Activated T-cell treated with anti-CD3 and anti-CD28 coated beads for 4 hours (primary cell): Measurements from ENCODE around the gene CCDC57.

Source experiments
- DNase-seq: peaks from one replicate; pipeline ENCODE4 v3.0.0-alpha.2; 2020

Gene CCDC57

DNA sequence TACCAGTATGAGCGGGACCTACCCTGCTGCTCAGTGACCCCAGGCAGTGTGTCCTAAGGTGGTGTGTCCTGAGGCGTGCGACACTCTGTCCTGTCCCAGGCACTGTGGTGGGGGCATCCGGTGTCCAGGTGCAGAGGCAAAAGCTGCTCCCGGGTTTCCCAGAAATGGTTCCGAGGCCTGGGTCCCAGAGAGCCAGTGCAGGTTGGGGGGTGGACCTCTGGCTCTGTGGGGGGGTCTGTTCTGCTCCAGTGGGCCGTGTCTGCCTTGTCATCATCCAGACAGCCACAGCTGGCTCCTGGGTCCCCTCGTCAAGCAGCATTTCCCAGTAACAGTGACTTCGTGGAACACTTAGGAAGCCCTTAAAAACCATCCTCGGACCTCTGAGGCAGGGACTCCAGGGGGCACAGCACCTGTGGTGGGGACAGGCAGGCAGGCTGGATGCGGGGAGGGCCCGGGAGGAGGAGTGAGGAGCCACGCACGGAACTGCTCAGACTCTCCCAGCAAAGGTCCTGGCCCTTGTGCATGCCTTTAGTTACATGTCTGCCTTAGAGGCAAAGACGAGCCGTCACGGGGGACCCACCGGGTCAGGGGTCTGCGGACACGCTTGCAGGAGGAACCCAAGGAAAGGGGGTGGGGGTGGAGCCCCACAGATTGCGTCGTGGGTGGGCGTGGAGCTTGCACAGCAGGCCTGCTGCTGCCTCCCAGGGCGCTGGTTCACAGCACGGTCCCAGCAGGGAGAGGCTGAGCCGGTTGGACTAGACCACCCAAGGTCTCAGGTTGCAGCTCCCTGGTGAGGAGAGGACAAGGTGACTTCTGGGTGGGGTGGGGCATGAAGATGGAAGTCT, 21.8 kb upstream of the CCDC57 start:
- no peak for DNase-seq

- no peak for DNase-seq
Measured at GRCh38 chr17:82232876-82233785, 20.5 kb upstream of the CCDC57 start.

- DNase-seq: no peak
Measured at GRCh38 chr17:82232322-82232820, 19.7 kb upstream of the CCDC57 start.

DNA sequence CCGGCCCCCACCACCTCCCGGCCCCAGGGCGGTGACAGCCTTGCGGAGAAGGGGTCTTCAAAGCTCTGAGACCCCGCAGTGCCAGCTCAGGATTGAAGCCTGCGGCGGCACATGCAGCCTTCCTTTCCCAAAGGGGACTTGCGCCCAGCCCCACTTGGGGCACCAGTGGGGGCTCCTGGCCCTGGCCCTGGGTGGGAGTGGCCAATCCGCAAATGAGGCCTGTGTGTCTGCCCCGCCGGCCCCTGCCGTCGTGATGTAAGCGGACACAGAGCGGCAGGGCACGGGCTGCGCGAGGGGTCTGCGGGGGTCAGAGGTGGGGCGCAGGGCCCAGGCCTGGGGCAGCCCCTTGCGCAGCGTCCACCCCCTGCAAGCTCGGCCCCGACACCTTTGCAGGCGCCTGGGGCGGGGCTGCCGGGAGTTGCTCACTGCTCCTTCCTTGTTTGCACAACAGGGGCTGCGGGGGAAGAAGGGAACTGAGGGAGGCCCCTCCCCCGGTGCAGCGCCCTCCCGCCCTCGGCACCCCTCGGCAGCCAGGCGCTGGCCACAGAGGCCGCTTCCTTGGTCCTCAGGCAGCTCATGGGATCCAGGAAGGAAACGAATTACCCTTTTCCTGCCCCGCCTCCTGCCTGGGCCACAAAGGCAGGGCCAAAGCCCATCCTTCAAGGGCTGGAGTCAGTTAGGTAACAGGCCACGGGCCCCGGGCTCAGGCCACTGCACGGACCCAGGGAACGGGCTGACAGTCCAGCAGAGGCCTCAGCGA, 19.1 kb upstream of the CCDC57 start:
- no peak for DNase-seq

- no peak for DNase-seq
Measured at GRCh38 chr17:82231312-82231561, 18.6 kb upstream of the CCDC57 start.

DNA sequence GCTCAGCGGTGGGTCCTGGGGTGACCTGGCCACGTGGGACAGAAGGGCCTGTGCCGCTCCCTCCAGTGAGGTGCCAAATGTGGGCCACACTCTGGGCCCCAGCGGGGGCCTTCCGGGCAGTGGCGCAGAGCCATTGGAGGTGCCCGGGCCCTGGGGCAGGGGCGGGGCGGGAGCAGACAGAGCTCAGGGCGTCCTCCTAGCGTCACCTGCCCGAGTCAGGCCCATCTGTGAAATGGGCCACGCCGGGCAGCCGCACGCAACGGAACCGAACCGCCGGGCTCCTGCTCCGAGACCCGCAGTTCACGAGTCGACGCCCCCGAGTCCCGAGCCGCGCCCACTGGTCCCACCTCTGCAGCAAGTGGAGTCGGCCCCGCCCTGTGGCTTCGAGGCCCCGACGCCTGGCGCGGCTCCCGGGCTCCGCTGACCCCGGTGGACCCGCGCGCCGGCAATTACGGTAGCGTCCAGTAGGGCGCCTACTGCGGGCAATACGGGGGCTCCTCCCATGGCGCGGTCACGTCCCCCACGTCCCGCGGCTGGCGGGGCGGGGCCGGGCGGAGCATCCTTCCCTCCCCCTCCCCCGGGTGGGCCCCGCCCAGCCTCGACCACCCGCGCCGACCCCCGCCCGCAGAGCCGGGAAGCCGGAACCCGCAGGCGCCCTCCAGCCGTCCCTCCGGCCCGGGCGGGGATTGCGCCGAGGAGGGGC, 18.1 kb upstream of the CCDC57 start:
- DNase-seq: no peak

DNA sequence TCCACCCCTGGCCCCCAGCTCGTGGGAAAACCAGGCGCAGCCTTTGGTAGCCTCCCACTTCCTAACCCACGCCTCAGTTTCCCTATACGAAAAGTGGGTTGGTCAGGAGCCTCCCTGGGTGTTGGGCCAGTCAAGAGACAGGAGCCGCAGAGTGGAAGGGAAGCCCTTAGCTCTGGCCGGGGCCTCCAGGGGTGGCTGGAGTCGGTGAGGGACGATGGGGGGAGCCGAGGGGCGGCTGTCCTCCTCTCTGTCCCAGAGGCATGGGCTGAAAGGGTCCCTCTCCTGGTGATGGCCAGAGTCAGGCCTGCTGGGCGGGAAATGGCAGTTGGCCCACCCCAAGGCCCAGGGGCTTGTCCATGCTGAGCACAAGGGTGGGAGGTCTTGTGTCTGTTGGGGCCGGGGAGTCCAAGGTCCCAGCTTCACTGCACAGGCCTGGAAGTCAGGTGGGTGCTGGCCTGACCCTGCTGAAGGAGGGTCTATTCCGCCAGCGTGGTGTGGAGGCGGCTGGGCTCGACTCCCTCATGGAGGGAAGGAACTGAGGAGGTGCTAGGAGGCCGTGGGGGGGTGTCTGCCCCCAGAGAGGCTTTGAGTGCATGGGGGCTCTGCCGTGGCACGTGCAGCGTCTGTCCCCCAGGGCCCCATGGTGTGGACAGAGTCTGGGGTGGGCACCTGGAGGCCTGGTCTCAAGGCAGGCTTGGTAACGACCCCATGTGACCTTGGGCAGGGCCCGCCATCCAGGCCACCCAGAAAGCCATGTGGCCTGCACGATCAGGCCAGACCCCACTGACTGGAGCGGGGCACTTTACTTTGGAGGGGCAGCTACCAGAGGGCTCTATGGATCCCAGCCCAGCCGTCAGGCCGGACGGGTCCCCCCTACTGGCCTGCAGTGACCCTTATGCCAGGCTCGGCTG, 17.3 kb upstream of the CCDC57 start:
- no peak for DNase-seq

DNA sequence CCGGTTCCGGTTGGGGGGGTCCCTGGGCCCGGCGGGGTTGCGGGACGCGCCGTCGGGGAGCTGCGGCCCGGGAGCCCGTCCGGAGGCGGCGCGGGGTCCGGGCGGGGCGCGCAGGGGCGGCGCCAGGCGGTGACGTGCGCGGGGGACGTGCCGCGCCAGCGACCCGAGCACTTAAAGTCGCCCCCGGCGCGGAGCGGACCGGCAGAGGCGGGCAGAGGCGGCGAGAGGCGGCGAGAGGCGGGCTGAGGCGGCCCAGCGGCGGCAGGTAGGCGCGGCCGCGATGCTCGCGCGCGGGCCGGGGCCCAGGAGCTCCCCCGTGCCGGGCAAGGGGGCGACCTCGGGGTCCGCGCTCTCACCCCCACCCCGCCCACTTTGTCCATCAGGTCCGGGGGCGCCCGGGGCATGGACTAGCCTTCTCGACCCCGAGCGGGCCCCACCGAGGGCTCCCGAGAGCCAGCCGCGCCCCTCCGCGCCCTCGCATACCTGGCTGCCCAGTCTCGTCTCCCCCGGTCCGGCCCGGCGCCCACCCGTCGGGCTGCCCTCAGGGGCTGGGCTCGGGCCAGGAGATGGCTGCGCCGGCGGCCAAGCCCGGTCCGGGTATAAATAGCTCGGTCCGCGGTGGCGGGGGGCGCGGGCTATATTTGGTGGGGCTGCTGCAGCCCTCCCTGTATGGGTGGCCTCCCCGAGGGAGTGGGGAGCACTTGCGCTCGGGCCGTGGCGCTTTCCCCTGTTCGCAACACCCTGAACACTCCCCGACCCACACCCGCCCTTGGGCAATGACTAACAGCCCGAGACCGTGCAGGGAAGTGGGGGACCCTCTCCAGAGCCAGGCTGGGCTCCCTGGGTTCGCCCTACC, 16.4 kb upstream of the CCDC57 start, which contains the start of gene SLC16A3:
Gene SLC16A3, plus strand, starts transcription at position 201 of the 856 bp plus-strand sequence. CDS start 6,967 bp downstream, outside the sequence.
- peak; percentile 56 for DNase-seq

- no peak for DNase-seq
Measured at GRCh38 chr17:82228278-82228841, 15.7 kb upstream of the CCDC57 start.

DNA sequence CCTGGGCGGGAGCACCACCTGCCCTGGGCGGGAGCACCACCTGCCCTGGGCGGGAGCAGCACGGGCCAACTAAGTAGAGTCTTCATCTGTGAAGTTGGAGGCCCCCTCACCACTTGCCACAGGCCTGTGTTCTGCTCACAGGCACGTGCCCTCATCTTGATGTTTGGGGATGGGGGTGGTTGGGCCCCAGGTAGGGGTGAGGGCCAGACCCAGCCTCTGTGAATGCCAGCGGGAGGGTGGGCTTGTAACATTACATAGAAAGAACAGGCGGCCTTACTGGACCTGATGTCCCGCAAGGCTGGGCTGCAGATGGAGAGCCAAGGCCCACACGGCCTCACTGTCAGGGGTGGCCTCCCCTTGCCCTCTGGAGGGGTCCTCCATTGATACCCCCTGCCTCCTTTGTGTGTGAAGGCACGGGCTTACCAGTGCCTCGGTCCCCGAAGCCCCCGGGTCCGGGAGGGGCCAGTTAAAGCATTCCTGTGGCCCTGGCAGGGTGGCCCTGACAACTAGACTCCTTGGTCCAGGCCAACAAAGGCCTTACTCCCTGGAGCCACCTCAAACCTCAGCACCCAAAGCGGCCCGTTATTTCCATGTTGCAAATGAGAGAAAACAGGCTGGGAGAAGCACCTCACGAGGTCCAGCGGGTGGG, 15.1 kb upstream of the CCDC57 start:
- no peak for DNase-seq

GRCh38 chr17:82226809-82227628, 14.4 kb upstream of the CCDC57 start:
- no peak for DNase-seq

GRCh38 chr17:82226146-82226808, 13.6 kb upstream of the CCDC57 start:
- DNase-seq: no peak

- no peak for DNase-seq
Measured at GRCh38 chr17:82225368-82226029, 12.9 kb upstream of the CCDC57 start.

GRCh38 chr17:82224666-82225065, 12.0 kb upstream of the CCDC57 start:
- DNase-seq: no peak

GRCh38 chr17:82223517-82223916, 10.9 kb upstream of the CCDC57 start:
- no peak for DNase-seq

DNA sequence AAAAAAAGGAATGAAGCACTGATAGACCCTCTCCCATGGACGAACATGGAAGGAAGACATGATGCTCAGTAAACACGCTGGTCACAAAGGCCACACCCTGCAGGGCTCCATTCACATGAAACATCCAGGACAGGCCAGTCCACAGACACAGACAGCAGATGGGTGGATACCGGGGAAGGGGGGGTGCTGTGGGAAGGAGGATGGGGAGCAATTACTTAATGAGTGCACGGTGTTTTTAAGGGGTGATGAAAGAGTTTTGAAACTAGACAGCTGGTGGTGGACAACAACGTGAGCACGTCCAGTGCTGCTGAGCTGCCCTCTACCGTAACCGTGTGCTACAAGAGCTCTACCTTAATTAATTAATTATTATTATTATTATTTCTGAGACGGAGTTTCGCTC, 10.2 kb upstream of the CCDC57 start:
- no peak for DNase-seq

DNA sequence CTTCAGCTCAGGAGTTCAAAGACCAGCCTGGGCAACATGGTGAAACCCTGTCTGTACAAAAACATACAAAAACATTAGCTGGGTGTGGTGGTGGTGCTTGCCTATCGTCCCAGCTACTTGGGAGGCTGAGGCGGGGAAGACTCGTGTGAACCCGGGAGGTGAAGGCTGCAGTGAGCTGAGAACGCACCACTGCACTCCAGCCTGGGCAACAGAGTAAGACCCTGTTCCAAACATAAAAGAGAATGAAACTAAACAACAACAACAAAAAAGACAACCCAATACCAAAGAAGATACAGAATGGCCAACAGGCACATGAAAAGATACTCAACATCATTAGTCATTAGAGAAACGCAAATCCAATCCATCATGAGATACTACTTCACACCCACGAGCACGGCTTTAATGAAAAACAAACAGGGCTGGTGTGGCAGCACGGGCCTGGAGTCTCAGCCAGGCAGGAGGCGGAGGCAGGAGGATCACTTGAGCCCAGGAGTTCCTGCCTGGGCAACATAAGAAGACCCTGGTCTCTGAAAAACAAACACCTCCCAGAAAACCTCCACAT, 8.8 kb upstream of the CCDC57 start:
- DNase-seq: no peak
